DMS53 treated with DMSO at 0.1 percent for 48 hours (cell line): ENCODE results near the gene NBEA.
A peak's percentile ranks its signal among the peaks of the same experiment; 100 is the strongest.
"Not testable (repeated sequence)": the region's sequence is repeated elsewhere in the genome, so short reads cannot be mapped to it uniquely, and the experiment has no call there.

Source experiments
- DNase-seq: peaks from one replicate; lab custom pipeline; 2025; ENCODE audit not compliant: unreplicated experiment; lab: John Stamatoyannopoulos, UW

The NBEA gene

GRCh38 chr13:34951528-34951927 is 9.5 kb downstream of the NBEA start:
- DNase-seq, result no peak

- DNase-seq, result no peak
Measured at GRCh38 chr13:34959489-34959888, 17.4 kb downstream of the NBEA start.

- DNase-seq, result no peak
Measured at GRCh38 chr13:34964558-34964957, 22.5 kb downstream of the NBEA start.

DNA sequence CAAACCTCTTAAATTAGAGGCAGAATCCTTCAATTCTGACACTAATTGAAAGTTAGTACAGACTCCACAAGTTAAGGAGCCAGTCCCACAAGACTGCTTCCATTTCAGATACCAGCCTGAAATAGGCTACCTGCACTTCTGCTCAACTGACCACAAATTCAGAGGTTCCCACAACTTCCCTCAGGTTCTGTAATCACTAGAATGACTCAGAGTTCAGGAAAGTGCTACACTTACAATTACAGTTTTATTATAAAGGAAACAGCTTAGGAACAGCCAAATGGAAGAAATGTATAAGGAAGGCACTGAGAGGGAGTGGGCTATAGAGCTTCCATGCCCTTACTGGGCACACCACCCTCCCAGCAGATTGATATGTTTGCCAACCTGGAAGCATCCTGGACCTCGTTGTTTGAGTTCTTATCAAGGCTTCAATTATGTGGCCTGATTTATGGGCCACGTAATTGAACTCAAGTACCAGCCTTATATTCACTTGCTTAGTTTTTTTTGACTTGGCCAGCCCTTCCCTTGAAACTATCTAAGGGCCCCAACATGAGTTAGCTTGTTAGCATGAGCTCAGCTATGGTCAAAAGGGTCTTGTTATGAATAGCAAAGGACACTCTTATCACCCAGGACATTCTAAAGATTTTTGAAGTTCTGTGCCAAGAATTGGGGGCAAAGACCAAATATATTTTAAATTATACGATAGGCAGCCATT is 25.9 kb downstream of the NBEA start:
- DNase-seq, result no peak

GRCh38 chr13:34969539-34969938 is 27.5 kb downstream of the NBEA start:
- not testable (repeated sequence) for DNase-seq

DNA sequence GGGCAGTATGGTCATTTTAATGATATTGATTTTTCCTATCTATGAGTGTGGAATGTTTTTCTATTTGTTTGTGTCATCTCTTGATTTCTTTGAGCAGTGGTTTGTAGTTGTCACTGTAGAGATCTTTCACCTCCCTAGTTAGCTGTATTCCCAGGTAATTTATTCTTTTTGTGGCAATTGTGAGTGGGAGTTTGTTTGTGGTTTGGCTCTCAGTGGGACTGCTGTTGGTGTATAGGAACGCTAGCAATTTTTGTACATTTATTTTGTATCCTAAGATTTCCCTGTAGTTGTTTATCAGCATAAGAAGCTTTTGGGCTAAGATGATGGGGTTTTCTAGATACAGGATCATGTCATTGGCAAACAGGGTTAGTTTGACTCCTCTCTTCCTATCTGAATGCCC is 28.9 kb downstream of the NBEA start:
- DNase-seq, result no peak

DNA sequence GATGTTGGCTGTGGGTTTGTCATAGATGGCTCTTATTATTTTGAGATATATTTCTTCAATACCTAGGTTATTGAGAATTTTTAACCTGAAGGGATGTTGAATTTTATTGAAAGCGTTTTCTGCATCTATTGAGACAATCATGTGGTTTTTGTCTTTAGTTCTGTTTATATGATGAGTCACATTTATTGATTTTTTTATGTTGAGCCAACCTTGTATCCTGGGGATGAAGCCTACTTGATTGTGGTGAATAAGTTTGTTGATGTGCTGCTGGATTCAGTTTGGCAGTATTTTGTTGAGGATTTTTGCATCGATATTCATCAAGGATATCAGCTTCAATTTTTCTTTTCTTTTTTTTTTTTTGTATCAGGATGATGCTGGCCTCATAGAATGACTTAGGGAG is 29.4 kb downstream of the NBEA start:
- no peak for DNase-seq

GRCh38 chr13:34985199-34985598 is 43.1 kb downstream of the NBEA start:
- not testable (repeated sequence) for DNase-seq

GRCh38 chr13:34988330-34988791 is 46.3 kb downstream of the NBEA start:
- no peak for DNase-seq

- no peak for DNase-seq
Measured at GRCh38 chr13:34990399-34991214, 48.5 kb downstream of the NBEA start.

DNA sequence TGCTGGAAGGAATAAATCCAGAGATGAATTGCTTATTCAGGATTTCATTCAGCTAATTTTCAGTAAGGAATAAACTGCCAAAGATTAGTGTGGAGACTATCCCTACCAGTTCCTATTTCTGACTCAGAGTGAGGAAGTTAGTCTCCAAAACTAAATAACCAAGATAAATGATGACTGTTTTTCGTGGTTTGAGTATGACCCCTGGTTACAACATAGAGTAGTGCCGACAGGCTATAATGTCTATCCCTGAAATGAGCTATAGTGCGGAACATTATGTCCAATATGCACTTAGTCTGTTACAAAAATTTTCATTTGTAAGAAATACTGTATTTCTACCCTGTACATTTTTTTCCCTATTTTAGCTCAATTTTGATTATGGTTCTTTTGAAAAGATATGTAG is 51.4 kb downstream of the NBEA start:
- no peak for DNase-seq

- DNase-seq, result not testable (repeated sequence)
Measured at GRCh38 chr13:35003734-35004133, 61.7 kb downstream of the NBEA start.

GRCh38 chr13:35005051-35005450 is 63.0 kb downstream of the NBEA start:
- no peak for DNase-seq

GRCh38 chr13:35014606-35015213 is 72.6 kb downstream of the NBEA start:
- DNase-seq, result no peak

DNA sequence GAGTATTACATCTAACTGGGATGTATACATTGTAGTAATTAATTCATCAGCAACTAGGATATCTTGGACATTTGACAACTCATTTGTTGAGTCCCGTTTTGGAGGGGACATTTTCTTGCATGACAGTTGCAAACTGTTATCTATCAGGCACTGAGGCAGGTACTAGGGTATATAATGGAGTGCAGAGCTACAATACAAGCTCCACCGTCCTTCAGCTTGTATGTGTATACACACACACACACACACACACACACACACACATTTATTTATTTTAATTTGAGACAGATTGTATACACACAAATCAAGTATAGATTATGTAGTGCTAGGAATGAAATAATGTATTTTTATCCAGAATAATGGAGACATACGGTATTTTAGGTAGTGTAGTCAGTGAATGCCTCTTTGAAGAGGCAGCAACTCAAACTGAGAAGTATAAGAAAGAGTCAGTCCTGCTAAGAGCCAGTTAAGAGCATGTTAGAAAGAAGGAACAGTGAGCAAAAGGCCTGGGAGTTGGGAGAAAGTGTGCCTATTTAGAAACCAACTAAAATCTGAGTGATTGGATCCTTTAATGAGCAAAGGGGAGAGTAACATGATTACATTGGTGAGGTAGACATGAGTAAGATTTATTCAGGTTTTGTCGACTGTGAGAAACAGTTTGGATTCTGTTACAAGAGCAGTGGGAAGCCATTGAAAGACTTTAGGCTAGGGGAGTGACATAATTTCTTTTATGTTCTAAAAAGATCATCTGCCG is 74.5 kb downstream of the NBEA start:
- DNase-seq, result no peak

- peak; percentile 46 for DNase-seq
Measured at GRCh38 chr13:35025314-35025713, 83.2 kb downstream of the NBEA start.

- no peak for DNase-seq
Measured at GRCh38 chr13:35028338-35028867, 86.3 kb downstream of the NBEA start.

DNA sequence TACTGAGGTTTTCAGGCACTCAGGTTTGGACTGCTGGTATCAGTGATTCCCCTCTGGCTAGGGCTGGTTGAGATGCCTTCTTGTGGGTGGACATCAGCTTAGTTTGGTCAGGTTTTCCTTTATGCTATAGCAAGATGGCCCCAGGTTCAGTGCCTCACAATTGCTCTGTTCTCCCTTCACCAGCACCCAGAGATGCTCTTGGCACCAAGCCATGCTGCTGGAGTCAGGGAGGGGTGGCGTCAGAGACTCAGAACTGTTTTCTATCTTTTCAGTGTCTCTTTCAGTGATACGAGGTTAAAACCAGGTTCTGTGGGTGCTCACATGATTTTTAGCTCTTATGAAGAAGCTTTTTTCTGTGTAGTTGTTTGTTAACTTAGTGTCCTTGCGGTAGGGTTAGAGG is 96.9 kb downstream of the NBEA start:
- no peak for DNase-seq

DNA sequence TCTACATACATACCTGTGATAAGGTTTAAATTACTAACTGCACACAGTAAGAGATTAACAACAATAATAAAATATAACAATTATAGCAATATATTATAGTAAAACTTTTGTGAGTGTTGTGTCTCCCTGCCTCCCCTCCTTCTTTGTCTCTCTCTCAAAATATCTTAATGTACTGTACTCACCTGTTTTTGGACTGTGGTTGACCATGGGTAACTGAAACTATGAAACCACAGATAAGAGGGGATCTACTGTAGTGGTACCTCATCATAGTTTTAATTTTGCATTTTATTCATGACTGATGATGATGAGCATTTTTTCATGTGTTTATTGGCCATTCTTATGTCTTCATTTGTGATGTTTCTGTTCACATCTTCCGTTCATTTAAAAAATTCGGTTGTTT is 104.5 kb downstream of the NBEA start:
- DNase-seq, result no peak

- no peak for DNase-seq
Measured at GRCh38 chr13:35055705-35056104, 113.6 kb downstream of the NBEA start.

DNA sequence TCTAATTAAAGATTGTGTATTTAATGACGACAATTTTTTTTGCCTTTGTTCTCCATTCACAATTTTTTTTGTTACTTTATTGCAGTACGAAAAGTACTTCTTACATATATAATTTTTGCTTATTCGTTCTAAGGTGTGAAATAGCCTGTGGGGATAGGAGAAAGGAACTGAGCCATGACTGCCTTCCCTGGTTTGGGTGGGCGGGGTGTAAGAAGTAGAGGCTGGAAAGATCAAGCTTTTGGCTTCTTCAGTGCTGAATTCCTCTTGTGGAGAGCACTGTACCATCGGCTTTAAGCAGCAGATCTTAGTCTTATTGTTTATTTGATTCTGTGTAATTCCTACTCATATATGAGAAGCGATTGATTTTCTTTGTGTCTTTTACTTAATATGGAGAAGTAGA is 115.8 kb downstream of the NBEA start:
- DNase-seq, result no peak
